IPS DF 4.7 (cell line): ENCODE measurements around the gene SLC37A2.
A peak's percentile ranks its signal among the peaks of the same experiment; 100 is the strongest.

Experiments
- DNase-seq: peaks from one replicate; pipeline ENCODE4 v3.0.0-alpha.2; 2013; ENCODE audit warnings: low spot score; ENCODE audit errors: extremely low read depth

SLC37A2 gene

GRCh38 chr11:125108469-125108868 is 45.4 kb downstream of the SLC37A2 start:
- DNase-seq = no peak

- DNase-seq = no peak
Measured at GRCh38 chr11:125110506-125110905, 47.4 kb downstream of the SLC37A2 start.

- no peak for DNase-seq
Measured at GRCh38 chr11:125111001-125111342, 47.9 kb downstream of the SLC37A2 start.

- DNase-seq = peak; percentile 96
Measured at GRCh38 chr11:125111343-125112207, 48.5 kb downstream of the SLC37A2 start, which contains the start of gene TMEM218. TSS of gene TMEM218 (minus strand) at chr11:125111626. CDS start at chr11:125102241, 9,385 bp downstream.

- no peak for DNase-seq
Measured at GRCh38 chr11:125112208-125112604, 49.1 kb downstream of the SLC37A2 start.

- no peak for DNase-seq
Measured at GRCh38 chr11:125114518-125114917, 51.4 kb downstream of the SLC37A2 start.

- no peak for DNase-seq
Measured at GRCh38 chr11:125117429-125117828, 54.3 kb downstream of the SLC37A2 start.

GRCh38 chr11:125123194-125123946 is 60.3 kb downstream of the SLC37A2 start:
- no peak for DNase-seq

- peak; percentile 62 for DNase-seq
Measured at GRCh38 chr11:125123947-125124617, 61.0 kb downstream of the SLC37A2 start.

- no peak for DNase-seq
Measured at GRCh38 chr11:125124618-125124992, 61.5 kb downstream of the SLC37A2 start.

- DNase-seq = no peak
Measured at GRCh38 chr11:125128450-125128849, 65.3 kb downstream of the SLC37A2 start.

GRCh38 chr11:125129316-125129993 is 66.3 kb downstream of the SLC37A2 start:
- no peak for DNase-seq

GRCh38 chr11:125132071-125132470 is 69.0 kb downstream of the SLC37A2 start:
- no peak for DNase-seq

GRCh38 chr11:125132596-125132995 is 69.5 kb downstream of the SLC37A2 start:
- DNase-seq = no peak

- DNase-seq = no peak
Measured at GRCh38 chr11:125136001-125136400, 72.9 kb downstream of the SLC37A2 start.

- no peak for DNase-seq
Measured at GRCh38 chr11:125138966-125139365, 75.9 kb downstream of the SLC37A2 start.

GRCh38 chr11:125139778-125140177 is 76.7 kb downstream of the SLC37A2 start:
- DNase-seq = no peak
